ENCODE data around the gene MMP25.
A peak's percentile ranks its signal among the peaks of the same experiment; 100 is the strongest.

MMP25 gene

DNA sequence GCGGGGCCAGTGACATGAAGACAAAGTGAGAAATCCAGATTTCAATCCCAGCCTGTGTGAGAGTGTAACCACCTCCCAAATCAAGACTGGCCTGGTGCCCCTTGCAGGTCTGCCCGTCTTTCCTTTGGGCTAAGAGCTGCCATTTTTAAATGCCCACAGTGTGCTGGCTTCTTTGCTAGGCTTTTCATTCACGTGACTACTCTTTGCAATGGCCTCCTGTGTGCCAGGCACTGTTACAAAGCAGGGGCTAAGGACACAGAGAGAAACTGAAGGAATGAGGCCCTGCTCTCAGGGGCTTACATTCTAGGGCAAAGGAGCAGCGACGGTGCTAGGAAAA is 53.0 kb downstream of the MMP25 start:
- TF ChIP-seq, protein P1, sequence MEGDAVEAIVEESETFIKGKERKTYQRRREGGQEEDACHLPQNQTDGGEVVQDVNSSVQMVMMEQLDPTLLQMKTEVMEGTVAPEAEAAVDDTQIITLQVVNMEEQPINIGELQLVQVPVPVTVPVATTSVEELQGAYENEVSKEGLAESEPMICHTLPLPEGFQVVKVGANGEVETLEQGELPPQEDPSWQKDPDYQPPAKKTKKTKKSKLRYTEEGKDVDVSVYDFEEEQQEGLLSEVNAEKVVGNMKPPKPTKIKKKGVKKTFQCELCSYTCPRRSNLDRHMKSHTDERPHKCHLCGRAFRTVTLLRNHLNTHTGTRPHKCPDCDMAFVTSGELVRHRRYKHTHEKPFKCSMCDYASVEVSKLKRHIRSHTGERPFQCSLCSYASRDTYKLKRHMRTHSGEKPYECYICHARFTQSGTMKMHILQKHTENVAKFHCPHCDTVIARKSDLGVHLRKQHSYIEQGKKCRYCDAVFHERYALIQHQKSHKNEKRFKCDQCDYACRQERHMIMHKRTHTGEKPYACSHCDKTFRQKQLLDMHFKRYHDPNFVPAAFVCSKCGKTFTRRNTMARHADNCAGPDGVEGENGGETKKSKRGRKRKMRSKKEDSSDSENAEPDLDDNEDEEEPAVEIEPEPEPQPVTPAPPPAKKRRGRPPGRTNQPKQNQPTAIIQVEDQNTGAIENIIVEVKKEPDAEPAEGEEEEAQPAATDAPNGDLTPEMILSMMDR (IDR thresholded peaks at IDR 0.05; ENCODE audit: control insufficient read depth, extremely low read depth, insufficient read depth), result no peak
- H3K4me3 ChIP-seq (ENCODE audit: low read depth, low read length), result no peak overlapping the region

DNA sequence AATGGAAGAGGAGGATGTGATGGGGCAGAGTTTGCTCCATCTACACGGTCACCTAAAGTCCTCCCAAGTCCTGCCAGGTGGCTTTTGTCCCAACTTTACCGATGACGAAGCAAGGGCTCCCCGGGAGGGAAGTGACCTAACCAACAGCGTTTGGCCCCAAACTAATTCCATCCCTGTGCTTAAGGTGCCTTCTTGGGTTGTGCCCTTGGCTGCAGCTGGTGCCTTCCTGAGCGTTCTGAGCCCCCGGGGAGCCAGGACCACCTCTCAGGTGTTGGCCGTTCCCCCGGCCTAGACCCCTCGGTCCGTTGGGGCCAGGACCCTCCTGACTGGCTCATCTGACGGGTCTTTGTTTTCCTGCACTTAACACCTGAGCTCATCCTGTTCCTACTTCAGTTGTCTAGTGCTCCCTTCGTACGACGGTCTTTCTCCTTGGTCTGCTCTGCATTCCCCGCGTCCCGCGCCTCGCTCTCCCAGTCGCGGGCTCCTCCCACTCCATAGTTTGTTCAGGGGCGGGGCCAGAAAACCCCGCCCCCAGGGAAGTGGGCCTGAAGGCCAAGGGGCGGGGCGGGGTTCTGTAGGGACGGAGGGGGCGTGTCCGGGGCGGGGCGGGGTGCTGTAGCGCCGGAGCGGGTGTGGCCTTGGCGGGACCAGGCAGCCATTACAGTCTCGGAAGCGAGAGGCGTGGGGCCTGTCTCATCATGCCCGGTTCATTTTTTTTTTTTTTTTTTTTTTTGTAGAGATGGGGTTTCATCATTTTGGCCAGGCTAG is 53.6 kb downstream of the MMP25 start:
- H3K4me3 ChIP-seq (ENCODE audit: low read depth, low read length), result peak overlapping the region; percentile 24
- TF ChIP-seq, protein P1 (IDR thresholded peaks at IDR 0.05; ENCODE audit: control insufficient read depth, extremely low read depth, insufficient read depth), result no peak
- peak; percentile 58 for DNase-seq (ENCODE audit: low read depth)

More for the DNA sequence above, 53.0 kb downstream of the MMP25 start:
- no peak for DNase-seq (ENCODE audit: low read depth)

DNA sequence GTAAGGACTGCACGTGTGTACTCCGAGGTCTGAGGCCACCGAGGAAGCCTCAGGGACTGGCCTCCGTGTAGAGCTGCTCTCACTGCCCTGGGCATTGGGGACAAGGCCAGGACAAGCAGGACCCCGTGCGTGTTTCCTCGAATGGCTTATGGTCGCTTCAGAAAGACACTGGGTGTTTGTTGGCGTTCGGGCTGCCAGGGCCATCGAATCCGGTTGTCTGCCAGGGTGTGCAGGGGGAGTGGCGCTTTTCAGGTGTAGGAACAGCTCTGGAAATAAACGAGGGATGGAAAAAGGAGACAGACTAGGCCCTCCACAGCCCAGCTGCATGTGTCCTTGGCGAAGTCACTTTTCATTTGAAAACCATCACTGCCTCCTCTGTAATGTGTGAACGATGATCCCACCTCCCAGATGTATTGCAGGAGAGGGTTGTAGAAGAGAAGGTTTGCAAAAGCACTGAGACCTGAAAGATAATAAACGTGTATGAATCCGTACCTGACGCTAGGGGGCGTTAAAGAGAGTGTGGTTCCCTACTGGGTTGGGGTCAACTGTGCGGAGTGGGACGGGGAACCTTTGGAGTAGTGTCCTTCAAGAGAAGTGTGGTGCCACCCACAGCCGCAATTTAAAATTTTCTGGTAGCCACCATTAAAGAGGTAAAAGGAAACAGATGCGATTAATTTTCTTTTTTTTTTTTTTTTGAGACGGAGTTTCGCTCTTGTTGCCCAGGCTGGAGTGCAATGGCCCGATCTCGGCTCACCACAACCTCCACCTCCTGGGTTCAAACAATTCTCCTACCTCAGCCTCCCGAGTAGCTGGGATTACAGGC is 54.9 kb downstream of the MMP25 start:
- no peak overlapping the region for H3K4me3 ChIP-seq (ENCODE audit: low read depth, low read length)
- no peak for DNase-seq (ENCODE audit: low read depth)
- TF ChIP-seq, protein P1 (IDR thresholded peaks at IDR 0.05; ENCODE audit: control insufficient read depth, extremely low read depth, insufficient read depth), result peak; percentile 65

DNA sequence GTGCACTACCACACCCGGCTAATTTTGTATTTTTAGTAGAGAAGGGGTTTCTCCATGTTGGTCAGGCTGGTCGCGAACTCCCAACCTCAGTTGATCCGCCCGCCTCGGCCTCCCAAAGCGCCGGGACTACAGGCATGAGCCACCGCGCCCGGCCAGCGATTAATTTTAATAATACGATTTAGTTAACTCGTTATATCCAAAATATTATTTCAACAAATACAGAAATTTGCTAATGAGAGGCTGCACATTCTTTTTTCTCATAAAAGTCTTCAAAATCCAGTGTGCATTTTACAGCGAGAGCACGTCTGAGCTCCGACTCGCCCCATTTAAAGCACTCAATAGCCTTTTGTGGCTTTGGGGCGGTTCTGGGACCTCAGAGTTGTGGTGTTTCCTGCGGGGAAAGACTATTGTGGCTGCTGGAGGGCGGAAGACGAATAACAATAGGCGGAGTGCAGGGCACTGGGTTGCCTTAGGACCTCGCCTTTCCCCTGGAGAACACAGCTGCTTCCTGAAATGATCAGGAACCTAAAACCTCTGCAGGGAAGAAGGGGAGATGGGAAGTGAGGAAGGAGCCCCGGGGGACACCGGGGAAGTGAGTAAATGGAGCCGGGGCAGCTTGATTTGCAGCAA is 55.6 kb downstream of the MMP25 start:
- H3K4me3 ChIP-seq (ENCODE audit: low read depth, low read length), result no peak overlapping the region
- DNase-seq (ENCODE audit: low read depth), result no peak
- TF ChIP-seq, protein P1 (IDR thresholded peaks at IDR 0.05; ENCODE audit: control insufficient read depth, extremely low read depth, insufficient read depth), result no peak

DNA sequence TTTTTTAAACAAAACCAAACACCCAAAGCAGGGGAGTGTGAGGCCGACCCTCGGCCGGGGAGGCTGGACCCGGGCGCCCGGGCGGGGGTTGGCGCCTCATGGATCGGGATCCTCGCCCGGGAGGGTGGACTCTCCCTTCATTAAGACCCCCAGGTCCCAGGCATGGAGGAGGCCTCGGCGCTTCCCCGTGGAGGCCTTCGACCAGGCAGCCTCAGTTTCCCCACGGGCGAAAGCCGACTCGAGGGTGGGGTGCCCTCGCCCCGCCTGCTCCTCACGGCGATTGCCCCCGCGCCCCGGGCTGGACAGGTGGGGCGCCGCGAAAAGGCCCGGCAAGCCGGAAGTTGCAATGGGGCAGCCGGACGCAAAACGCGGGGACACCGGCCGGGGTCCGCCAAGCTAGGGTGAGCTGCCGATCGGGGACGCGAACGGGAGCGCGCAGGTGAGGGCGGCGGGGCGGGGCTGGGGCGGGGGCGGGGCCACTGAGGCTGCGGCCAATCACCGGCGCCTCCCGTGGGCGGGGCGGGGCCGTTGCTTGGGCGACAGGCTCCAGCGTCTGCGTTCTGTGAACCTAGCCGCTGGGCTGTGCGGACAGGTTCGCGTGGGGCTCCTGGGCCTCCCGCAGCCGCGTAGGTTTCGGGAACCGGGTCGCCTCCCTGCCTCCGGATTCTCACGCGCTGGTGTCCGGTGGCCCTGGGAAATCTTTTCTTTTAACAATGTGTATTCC is 60.0 kb downstream of the MMP25 start:
- peak; percentile 67 for DNase-seq (ENCODE audit: low read depth)
- H3K4me3 ChIP-seq (ENCODE audit: low read depth, low read length), result peak overlapping the region; percentile 75
- TF ChIP-seq, protein P1 (IDR thresholded peaks at IDR 0.05; ENCODE audit: control insufficient read depth, extremely low read depth, insufficient read depth), result no peak
